ENCODE results near the gene BIRC5.

The BIRC5 gene

GRCh38 chr17:78174870-78175642 lies 39.0 kb upstream of the BIRC5 start:
- DNase-seq (ENCODE audit: low read depth, low spot score) = no peak
- ChIA-PET CTCF (interaction anchor here (2.0 to 10.8 kb wide), 9 partner anchors 8 to 155 kb away, joined by 7 to 119 read pairs (median 15); partner anchors contain the start of genes AFMID and TK1), POLR2A (no interaction called here)
- no peak overlapping the region for H3K4me3 ChIP-seq (ENCODE audit: low read depth, low read length)
- no peak for TF ChIP-seq CTCF (IDR thresholded peaks at IDR 0.05; ENCODE audit: insufficient read depth, low read length, missing control alignments)

GRCh38 chr17:78175643-78175981 lies 38.4 kb upstream of the BIRC5 start:
- TF ChIP-seq CTCF (IDR thresholded peaks at IDR 0.05; ENCODE audit: insufficient read depth, low read length, missing control alignments) = no peak
- H3K4me3 ChIP-seq (ENCODE audit: low read depth, low read length) = no peak overlapping the region
- ChIA-PET CTCF (interaction anchor here (1.0 to 10.8 kb wide), 15 partner anchors 9 to 158 kb away, joined by 3 to 119 read pairs (median 8); partner anchors contain the start of genes AFMID and TK1), POLR2A (no interaction called here)
- no peak for DNase-seq (ENCODE audit: low read depth, low spot score)

GRCh38 chr17:78176548-78177025 lies 37.5 kb upstream of the BIRC5 start:
- ChIA-PET CTCF (interaction anchor here (0.6 to 10.8 kb wide), 27 partner anchors 9 to 473 kb away, joined by 3 to 119 read pairs (median 4); partner anchors contain the start of genes AFMID and TK1), POLR2A (no interaction called here)
- no peak overlapping the region for H3K4me3 ChIP-seq (ENCODE audit: low read depth, low read length)
- no peak for DNase-seq (ENCODE audit: low read depth, low spot score)
- TF ChIP-seq CTCF (IDR thresholded peaks at IDR 0.05; ENCODE audit: insufficient read depth, low read length, missing control alignments) = peak; percentile 95

- DNase-seq (ENCODE audit: low read depth, low spot score) = peak; percentile 10
Measured at GRCh38 chr17:78179372-78179771, 34.7 kb upstream of the BIRC5 start.

GRCh38 chr17:78180083-78180482 lies 34.0 kb upstream of the BIRC5 start:
- TF ChIP-seq CTCF (IDR thresholded peaks at IDR 0.05; ENCODE audit: insufficient read depth, low read length, missing control alignments) = no peak
- H3K4me3 ChIP-seq (ENCODE audit: low read depth, low read length) = no peak overlapping the region
- DNase-seq (ENCODE audit: low read depth, low spot score) = no peak
- ChIA-PET POLR2A (no interaction called here), CTCF (interaction anchor here (1.0 to 2.1 kb wide), 3 partner anchors 67 to 162 kb away, joined by 3 to 5 read pairs (median 3); no protein-coding TSS in a partner anchor)

More at GRCh38 chr17:78179372-78179771, 34.7 kb upstream of the BIRC5 start:
- CTCF ChIA-PET = interaction anchor here (0.9 to 10.8 kb wide), 7 partner anchors 6 to 161 kb away, joined by 3 to 119 read pairs (median 5); partner anchors contain the start of genes AFMID and TK1
- POLR2A ChIA-PET = no interaction called here
- H3K4me3 ChIP-seq (ENCODE audit: low read depth, low read length) = no peak overlapping the region
- TF ChIP-seq CTCF (IDR thresholded peaks at IDR 0.05; ENCODE audit: insufficient read depth, low read length, missing control alignments) = no peak

- H3K4me3 ChIP-seq (ENCODE audit: low read depth, low read length) = no peak overlapping the region
- no peak for DNase-seq (ENCODE audit: low read depth, low spot score)
- ChIA-PET POLR2A (no interaction called here), CTCF (interaction anchor here (1.1 to 2.1 kb wide), 3 partner anchors 9 to 162 kb away, joined by 3 to 5 read pairs (median 5); no protein-coding TSS in a partner anchor)
- TF ChIP-seq CTCF (IDR thresholded peaks at IDR 0.05; ENCODE audit: insufficient read depth, low read length, missing control alignments) = no peak
Measured at GRCh38 chr17:78180508-78180907, 33.5 kb upstream of the BIRC5 start.

Data from AG04449 (cell line).